ENCODE measurements around the gene CAMK1D.

Gene CAMK1D

DNA sequence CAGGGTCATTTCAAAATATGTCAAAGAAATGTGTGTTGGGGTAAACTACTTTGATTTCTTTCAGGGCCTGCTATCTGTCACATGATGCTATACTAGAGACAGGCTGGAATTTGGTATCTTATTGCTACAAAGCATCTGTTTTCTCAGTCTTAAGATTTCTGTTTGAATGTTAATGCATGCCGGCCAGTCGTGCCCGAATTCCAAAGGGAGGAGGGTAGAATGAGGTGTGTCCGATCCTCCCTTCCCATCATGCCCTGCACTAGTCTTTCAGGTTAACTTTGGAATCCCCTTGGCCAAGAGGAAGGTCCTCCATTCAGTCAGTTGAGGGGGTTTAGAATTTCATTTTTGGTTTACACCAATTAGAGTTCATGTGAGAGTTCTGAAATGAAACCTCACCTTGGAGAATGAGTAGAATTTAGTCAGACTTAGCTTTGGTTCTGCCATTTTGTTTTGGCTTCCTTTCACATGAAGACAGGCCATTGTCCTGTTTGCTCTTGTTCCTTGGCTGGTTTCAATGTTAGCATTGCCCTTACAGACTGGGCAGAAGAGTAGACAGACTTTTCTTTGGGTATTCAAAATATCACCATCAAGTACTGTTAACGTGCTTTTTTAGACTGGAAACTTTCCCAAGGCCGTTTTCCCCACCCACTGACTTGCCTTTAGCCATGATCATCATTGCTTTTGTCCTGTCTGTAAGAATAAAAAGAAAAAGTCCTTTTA lies 95.8 kb downstream of the CAMK1D start:
- H3K27ac ChIP-seq = no peak overlapping the region
- no peak overlapping the region for H3K4me3 ChIP-seq

DNA sequence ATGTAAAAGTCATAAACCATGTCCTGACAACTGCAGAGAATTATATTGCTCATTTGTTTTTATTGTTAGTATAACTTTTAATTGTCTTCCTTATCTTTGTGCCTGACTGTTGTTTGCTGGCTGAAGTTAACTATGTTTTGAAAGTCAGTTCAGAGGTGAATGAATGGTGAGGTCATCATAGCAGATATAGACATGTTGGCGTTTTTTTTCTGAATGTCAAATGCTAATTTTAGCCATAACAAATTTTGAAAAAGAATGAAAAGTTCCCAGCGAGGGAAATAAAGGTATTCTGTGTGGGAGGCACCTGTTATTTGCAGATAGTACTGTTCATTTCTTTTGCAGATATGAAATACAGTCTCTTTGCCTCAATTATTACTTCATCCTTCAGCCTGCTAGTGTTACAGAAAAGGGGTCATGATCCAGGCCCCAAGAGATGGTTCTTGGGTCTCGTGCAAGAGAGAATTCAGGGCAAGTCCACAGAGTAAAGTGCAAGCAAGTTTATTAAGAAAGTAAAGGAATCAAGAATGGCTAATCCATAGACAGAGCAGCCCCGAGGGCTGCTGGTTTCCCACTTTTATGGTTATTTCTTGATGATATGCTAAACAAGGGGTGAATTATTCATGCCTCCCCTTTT lies 96.5 kb downstream of the CAMK1D start:
- H3K27ac ChIP-seq = no peak overlapping the region

DNA sequence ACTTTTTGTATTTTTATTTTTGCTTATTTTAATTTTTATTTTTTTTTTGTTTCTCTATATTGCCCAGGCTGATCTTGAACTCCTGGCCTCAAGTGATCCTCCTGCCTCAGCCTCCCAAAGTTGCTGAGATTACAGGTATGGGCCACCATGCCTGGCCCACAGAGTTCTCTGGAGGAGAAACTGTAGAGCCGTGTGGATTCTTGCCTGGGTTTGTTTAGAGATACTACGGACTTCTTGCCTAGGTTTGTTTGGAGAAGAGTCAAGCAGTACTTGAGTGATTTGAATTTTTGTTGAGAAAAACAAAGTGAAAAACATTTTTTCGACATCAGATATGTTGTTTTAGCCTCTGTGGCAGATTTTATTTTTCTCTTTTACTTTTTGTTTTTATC lies 99.0 kb downstream of the CAMK1D start:
- Histone ChIP-seq H3K27ac (peak overlapping the region in 9 of 21 experiments; percentile 16 to 66 (median 44)), H3K4me3 (no peak overlapping the region)

More for the DNA sequence above, 96.5 kb downstream of the CAMK1D start:
- no peak overlapping the region for H3K4me3 ChIP-seq

DNA sequence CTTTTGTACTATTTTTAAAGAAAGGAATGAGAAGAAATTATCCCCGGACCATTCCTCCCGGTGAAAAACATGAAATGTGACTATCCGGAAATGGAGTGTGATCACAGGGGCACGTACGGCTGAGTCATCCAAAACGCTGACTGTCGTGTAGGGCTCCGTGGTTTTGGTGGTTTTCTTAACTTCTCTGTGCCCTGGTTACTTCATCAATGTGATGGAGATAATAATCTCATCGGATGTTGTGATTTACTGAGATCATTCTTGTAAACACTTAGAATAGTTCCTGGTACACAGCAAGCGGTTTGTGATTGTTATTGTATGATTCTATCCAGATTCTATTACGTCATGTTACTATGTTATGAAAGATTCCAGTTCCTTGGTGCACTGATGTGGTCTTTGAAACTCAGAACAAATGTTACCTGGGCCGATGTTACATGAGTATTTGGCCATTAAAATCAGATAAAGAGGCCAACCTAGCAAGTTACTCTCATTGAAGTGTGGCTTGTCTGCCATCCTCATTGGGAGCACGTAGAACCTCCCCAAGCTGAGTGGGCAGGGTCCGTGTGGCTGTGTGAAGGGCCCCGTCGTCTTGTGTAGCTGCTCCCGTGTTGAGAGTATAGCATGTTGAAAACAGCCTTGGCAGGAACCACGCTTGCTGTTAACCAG lies 99.5 kb downstream of the CAMK1D start:
- Histone ChIP-seq H3K4me3 (no peak overlapping the region), H3K27ac (peak overlapping the region in 7 of 21 experiments; percentile 16 to 66 (median 44))

DNA sequence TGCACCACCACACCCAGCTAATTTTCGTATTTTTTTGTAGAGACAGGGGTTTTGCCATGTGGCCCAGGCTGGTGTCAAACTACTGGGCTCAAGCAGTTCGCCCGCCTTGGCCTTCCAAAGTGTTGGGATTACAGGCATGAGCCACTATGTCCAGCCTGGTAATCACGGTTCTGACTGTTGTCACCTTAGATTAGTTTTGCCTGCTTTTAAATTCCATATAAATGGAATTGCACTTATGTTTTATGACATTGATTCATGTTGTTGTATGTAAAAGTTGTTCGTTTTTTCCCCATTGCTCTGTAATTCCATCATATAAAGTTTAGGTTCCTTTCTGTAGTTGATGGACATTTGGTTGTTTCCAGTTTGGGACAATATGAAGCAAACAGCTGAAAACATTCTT lies 106.0 kb downstream of the CAMK1D start:
- Histone ChIP-seq H3K4me3 (no peak overlapping the region), H3K27ac (no peak overlapping the region)

DNA sequence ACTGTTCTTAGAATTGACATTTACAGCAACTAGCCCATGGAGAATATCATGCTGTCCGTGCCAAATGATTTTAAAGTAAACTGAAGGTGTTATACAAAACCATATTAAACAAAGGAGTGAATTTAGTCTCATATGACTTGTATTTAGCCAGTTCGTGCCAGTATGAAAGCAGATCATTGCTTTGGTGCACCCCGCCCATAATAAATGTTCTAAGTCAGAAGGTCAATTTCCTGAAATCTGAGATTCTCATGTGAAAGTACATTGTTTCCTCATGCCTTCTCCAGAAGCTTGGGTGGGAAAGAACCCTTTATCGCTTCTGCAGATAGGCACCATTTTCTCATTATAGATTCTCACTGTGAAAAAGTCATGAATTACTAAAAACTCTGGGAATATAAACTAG lies 106.4 kb downstream of the CAMK1D start:
- Histone ChIP-seq H3K27ac (no peak overlapping the region), H3K4me3 (no peak overlapping the region)

- Histone ChIP-seq H3K4me3 (no peak overlapping the region), H3K27ac (no peak overlapping the region)
Measured at GRCh38 chr10:12459340-12459739, 110.0 kb downstream of the CAMK1D start.

GRCh38 chr10:12459762-12460161 lies 110.4 kb downstream of the CAMK1D start:
- no peak overlapping the region for H3K27ac ChIP-seq
- H3K4me3 ChIP-seq = no peak overlapping the region

GRCh38 chr10:12463459-12463838 lies 114.1 kb downstream of the CAMK1D start:
- H3K4me3 ChIP-seq = no peak overlapping the region
- H3K27ac ChIP-seq = no peak overlapping the region

DNA sequence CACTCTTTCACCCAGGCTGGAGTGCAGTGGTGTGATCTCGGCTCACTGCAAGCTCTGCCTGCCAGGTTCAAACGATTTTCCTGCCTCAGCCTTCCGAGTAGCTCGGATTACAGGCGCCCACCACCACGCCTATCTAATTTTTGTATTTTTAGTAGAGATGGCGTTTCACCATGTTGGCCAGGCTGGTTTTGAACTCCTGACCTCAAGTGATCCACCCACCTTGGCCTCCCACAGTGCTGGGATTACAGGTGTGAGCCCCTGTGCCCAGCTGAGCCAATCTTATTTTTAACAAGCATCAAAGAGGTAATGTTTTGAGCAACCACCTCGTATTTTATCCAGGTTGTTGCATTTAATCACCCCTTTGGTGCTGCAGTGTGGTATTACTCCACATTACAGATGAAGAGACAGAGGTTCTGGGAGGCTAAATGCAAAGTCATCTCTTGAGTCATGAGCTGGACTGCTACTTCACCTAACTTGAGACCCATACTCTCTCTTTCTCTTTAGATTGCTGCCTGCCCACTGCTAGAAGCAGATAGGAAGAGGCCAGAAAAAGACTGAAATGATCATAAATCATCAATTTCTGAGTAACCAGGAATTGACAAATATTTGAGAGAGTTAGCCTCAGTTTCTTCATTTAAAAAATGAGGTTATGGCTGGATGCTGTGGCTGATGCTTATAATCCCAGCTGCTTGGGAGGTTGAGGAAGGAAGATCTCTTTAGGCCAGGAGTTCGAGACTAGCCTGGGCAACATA lies 116.2 kb downstream of the CAMK1D start:
- Histone ChIP-seq H3K4me3 (no peak overlapping the region), H3K27ac (no peak overlapping the region)

- Histone ChIP-seq H3K27ac (no peak overlapping the region), H3K4me3 (no peak overlapping the region)
Measured at GRCh38 chr10:12466704-12467305, 117.5 kb downstream of the CAMK1D start.

DNA sequence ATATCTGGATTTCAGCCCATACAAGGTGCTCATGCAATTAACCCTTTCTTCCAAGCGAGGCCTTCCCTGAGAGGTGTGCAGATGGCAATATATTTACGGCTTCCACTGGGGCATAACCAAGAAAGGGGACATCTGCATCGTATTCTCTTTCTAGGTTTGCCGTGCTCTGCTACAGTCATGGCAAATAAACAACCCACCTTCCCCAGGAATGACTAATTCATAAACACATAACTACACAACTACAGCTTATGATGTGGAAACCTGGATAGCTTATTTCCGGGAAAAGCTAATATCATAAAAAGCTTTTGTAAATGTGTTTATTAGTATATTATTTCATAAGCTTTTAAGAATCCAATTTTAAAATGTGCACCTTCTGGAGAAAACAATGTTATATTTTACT lies 120.0 kb downstream of the CAMK1D start:
- H3K27ac ChIP-seq = no peak overlapping the region
- no peak overlapping the region for H3K4me3 ChIP-seq

DNA sequence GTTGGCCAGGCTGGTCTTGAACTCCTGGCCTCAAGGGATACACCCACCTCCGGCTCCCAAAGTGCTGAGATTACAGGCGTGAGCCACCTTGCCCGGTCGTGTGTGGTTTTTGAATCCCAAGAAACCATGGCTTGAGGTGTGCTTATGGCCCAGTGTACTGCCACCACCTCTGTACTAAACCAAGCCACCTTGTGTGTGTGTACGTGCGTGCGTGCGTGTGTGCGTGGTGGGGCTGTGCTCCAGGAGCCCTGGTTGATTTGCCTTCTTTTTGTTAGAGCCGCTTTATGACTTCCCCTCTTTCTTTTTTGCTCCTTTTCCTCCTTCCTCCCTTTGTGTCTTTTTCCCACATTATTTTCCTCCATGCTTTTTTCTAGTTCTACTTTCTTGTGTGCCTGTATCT lies 121.4 kb downstream of the CAMK1D start:
- H3K27ac ChIP-seq = no peak overlapping the region
- H3K4me3 ChIP-seq = no peak overlapping the region

DNA sequence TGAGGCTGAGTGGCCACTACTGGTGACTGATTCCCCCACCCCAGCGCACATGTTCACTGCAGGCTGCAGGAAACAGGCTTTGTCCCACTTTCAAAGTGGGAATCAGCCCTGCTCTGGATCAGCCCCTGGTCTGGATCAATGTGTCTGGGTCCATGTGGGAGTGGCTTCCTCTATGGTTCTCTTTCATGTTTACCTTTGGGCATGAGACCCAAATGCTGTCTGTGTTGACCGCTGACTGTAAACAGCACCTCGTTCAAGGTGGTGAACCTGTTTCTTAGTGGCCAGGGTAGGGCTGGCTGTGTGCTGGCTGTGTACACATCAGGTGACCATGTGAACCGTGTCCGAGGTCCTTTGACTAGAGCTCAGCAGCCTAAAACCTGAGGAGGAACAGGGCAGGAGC lies 121.8 kb downstream of the CAMK1D start:
- Histone ChIP-seq H3K4me3 (no peak overlapping the region), H3K27ac (no peak overlapping the region)

- Histone ChIP-seq H3K27ac (no peak overlapping the region), H3K4me3 (no peak overlapping the region)
Measured at GRCh38 chr10:12473491-12473890, 124.1 kb downstream of the CAMK1D start.

- Histone ChIP-seq H3K27ac (no peak overlapping the region), H3K4me3 (no peak overlapping the region)
Measured at GRCh38 chr10:12474727-12475412, 125.5 kb downstream of the CAMK1D start.

GRCh38 chr10:12476656-12477055 lies 127.3 kb downstream of the CAMK1D start:
- H3K27ac ChIP-seq = no peak overlapping the region
- no peak overlapping the region for H3K4me3 ChIP-seq

GRCh38 chr10:12479437-12479844 lies 130.1 kb downstream of the CAMK1D start:
- no peak overlapping the region for H3K27ac ChIP-seq
- no peak overlapping the region for H3K4me3 ChIP-seq

GRCh38 chr10:12479924-12480323 lies 130.6 kb downstream of the CAMK1D start:
- no peak overlapping the region for H3K4me3 ChIP-seq
- no peak overlapping the region for H3K27ac ChIP-seq

DNA sequence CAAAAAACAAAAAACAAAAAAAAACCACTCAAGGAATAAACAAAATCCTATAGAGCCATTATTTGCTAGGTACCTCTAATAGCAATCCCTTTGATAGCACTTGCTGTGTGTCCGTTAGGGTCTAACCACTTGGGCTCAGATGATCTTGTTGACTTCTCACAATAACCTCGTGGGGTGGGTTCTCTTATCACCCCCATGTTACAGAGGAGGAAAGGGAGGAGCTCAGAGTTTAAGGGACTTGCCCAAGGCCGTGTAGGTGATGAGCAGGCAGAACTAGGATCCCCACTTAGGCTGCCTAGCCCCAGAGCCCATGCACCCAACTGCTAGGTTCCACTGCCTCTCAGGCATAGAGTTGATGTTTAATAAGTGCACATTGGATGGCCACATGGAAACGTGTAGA lies 131.1 kb downstream of the CAMK1D start:
- no peak overlapping the region for H3K4me3 ChIP-seq
- H3K27ac ChIP-seq = no peak overlapping the region
